Stimulated activated CD8-positive, alpha-beta memory T cell treated with anti-CD3 and anti-CD28 coated beads, Interleukin-4, amount 100 ng/mL, for 4 hours (primary cell): Measurements from ENCODE around the gene INPP5K.
A peak's percentile ranks its signal among the peaks of the same experiment; 100 is the strongest.

Experiments
- DNase-seq, 2 donors: peaks; one replicate each; pipeline ENCODE4 v3.0.0-alpha.2; 2020; ENCODE audit warnings: low read depth in 2 of 2, low spot score in 1 of 2

Gene INPP5K

GRCh38 chr17:1486802-1487695 is 29.4 kb downstream of the INPP5K start:
- DNase-seq: peak; percentile 62 to 73

- DNase-seq: peak; percentile 47 to 55
Observed at GRCh38 chr17:1485423-1486376, 30.7 kb downstream of the INPP5K start.

- peak in 1 of 2 donors; percentile 32 for DNase-seq
Observed at GRCh38 chr17:1484676-1485422, 31.6 kb downstream of the INPP5K start.

GRCh38 chr17:1484060-1484535 is 32.3 kb downstream of the INPP5K start:
- no peak for DNase-seq

GRCh38 chr17:1482680-1483079 is 33.7 kb downstream of the INPP5K start:
- no peak for DNase-seq

GRCh38 chr17:1481736-1482135 is 34.7 kb downstream of the INPP5K start:
- DNase-seq: no peak

- DNase-seq: no peak
Observed at GRCh38 chr17:1480747-1481465, 35.5 kb downstream of the INPP5K start.

- no peak for DNase-seq
Observed at GRCh38 chr17:1478418-1478817, 38.0 kb downstream of the INPP5K start.

GRCh38 chr17:1475321-1475854 is 41.0 kb downstream of the INPP5K start:
- DNase-seq: no peak

- no peak for DNase-seq
Observed at GRCh38 chr17:1474402-1475189, 41.8 kb downstream of the INPP5K start.

- no peak for DNase-seq
Observed at GRCh38 chr17:1473841-1474240, 42.6 kb downstream of the INPP5K start.

GRCh38 chr17:1473170-1473569 is 43.2 kb downstream of the INPP5K start:
- DNase-seq: no peak

GRCh38 chr17:1471911-1472821 is 44.2 kb downstream of the INPP5K start:
- DNase-seq: no peak

- DNase-seq: no peak
Observed at GRCh38 chr17:1471490-1471889, 44.9 kb downstream of the INPP5K start.

- no peak for DNase-seq
Observed at GRCh38 chr17:1470755-1471462, 45.5 kb downstream of the INPP5K start.

- no peak for DNase-seq
Observed at GRCh38 chr17:1470071-1470754, 46.2 kb downstream of the INPP5K start.

GRCh38 chr17:1469231-1469852 is 47.1 kb downstream of the INPP5K start:
- DNase-seq: no peak
